NCI-H1694 treated with DMSO at 0.1 percent for 48 hours (cell line): ENCODE measurements around the gene IRAK1.

Source experiments
- DNase-seq: peaks from one replicate; lab custom pipeline; 2025; lab: John Stamatoyannopoulos, UW

IRAK1 gene

DNA sequence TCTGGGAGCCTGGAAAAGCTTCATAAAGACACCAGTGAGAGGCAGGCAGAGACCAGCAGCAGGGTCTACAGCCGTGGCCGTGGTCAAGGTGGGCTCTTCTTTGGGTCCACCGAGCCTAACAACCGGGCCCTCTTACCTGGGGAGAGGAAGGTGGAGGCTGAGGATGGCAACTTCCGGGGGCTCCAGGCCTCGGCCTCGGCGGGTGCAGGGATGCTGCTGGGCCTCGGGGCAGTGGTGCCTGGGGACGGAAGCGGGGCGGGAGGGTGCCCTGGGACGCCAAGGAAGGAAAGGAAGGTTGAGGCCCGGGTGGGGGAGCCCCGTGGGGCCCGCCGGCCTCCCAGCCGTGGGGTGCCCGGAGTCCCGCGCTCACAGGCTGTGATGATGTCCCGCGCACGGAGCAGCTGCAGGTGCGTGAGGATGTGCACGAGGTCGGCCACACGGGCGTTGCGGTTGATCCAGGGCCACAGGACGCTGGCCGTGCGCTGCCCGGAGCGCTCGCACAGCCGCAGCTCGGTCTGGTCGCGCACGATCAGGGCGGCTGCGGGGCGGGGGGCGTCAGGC lies 561 bp downstream of the IRAK1 start:
- no peak for DNase-seq

GRCh38 chrX:154018518-154019060 lies 1.1 kb downstream of the IRAK1 start:
- no peak for DNase-seq

DNA sequence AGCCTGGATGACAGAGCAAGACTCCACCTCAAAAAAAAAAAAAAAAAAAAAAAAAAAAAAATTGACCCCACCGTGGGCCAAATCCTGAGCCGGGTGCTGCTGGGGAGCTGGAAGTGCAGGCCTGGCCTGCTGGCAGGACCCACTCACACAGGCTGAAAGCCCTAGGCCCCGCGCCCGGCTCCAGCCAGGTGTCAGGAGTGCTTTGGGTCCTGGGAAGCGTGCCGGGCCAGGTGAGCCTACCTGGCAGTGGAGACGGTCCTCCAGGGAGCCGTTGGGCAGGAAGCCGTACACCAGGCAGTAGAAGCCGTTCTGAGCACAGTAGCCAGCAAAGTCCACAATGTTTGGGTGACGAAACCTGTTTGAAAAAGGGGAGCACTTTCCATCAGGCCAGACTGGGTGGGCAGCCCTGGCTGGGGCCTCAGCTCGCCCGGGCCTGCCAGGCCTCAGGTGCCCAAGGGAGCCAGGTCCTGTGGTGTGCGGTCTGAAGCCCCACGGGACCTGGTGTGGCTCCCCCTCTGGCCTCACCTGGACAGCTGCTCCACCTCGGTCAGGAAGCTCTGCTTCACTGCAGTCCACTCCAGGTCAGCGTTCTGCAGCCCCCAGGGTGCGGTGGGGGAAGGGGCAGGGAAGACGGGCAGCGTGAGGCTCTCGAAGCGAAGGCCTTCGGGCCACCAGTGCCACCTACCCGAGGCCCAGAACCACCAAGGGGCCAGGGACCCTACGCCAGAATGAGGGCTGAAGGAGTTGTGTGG lies 1.8 kb downstream of the IRAK1 start:
- no peak for DNase-seq

- DNase-seq, result no peak
Observed at GRCh38 chrX:154016366-154017076, 3.2 kb downstream of the IRAK1 start.

DNA sequence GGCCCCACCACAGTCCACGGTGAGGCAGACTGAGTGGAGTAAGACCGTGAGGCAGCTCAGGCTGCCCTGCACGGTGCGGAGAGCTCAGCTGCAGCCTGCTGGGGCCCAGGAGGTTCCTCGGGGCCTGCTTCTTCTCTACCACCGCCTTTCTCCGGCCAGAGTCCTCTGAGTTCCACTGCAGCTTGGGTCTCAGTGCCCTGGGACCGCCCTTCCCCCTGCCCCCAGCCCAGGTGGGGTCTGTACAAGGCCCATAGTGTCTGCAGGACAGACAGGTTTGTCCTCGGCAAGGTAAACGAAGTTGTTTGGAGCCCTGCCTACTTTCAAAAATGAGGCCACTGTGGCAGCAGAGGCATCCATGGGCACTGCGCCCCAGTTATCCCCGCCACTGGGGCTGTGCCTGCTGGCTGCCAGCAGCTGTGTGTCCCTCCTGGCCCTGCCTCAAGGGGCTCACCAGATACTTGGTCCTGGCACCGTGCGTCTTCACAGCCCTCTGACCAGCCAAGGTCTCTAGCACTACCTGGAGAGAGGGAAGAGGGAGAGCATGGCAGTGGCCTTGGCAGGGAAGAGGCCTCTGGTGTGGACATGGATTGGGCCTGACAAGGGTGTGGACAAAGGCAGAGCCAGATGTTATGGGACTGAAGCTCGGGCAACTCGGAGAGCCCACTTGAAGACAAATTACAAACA lies 4.0 kb downstream of the IRAK1 start:
- DNase-seq, result no peak

GRCh38 chrX:154014429-154015380 lies 5.0 kb downstream of the IRAK1 start:
- DNase-seq, result no peak

DNA sequence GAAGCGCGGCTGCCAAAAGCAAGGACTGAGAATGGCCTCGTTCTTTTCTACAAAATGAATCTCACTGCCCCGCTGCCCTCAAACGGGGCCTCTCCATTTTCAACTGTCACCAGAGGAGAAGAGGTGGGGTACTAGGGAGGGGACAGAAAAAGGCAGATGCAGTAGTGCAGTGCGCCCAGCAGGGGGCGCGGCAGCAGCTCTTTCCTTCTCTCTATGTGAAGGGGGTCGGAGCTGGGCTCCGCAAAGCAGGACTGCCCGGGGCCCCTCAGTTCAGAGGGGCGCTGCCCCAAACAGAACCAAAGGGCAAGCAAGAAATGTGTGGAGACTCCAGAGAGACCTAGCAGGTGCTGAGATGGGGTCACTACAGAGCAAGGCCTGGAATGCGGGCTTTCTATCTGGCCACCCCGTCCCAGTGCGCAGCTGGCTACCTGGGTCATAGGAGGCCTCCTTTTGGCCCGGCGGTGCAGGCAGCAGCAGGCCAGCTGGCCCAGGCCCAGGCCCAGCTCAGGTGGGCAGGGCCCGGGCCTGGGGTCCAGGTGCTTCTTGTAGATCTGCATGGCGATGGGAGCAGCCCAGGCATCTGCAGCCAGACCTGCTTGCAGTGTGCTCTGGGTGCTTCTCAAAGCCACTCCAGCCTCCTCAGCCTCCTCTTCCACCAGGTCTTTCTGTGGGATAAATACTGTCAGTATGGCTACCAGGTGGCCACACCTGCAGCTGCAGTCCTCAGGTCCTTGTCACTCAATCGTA lies 5.9 kb downstream of the IRAK1 start:
- DNase-seq, result peak; percentile 48

DNA sequence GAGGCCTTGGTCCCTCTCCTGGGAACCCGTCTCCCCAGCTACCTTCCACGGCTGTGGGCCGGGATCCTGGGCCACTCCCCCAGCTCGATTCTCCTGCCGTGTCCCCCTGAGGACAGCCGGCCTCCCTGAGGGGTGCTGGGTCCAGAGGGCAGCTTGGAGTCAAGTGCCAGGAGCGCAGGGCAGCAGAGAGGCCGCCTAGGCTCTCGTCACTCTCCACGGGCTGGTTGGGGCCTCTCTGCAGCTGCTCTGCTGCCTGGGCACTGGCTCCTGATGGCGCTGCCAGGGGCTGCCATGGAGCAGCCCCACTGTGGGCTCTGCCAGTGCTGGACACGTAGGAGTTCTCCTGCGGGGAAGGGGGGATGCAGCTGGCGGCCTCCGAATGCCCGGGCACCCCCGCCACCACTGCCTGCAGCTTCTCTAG lies 6.7 kb downstream of the IRAK1 start:
- no peak for DNase-seq

DNA sequence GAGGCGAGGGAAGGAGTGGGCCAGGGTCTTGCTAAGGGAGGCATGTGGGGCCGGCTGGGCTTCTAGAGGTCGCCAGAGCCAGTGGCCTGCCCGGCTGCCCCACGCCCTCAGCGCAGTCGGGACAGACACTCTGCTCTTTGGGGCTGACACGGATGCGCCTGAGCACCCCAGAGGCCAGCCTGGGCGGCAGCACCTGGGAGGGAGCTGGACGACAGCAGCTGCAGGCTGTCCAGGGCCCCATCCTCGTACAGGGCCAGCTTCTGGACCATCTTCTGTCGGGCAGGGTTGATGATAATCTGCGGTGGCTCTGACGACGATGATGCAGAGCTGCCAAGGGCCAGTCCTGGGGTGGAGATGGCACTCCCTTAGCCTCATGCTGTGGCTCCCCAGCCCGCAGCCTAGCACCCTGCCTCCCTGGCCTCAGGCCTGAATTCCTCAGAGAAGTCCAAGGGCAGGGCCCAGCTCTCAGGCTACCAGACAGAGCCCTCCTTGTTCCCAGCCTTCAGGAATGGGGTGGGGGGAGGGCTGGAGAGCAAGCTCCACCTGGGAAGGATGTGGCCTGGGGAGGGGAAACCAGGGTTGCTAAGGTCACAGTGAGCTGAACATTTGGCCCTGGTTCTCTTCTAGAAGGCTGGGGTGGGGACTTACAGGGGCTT lies 7.2 kb downstream of the IRAK1 start:
- DNase-seq, result no peak

- no peak for DNase-seq
Observed at GRCh38 chrX:154011376-154012335, 8.0 kb downstream of the IRAK1 start.

- no peak for DNase-seq
Observed at GRCh38 chrX:154010330-154011087, 9.2 kb downstream of the IRAK1 start.

DNA sequence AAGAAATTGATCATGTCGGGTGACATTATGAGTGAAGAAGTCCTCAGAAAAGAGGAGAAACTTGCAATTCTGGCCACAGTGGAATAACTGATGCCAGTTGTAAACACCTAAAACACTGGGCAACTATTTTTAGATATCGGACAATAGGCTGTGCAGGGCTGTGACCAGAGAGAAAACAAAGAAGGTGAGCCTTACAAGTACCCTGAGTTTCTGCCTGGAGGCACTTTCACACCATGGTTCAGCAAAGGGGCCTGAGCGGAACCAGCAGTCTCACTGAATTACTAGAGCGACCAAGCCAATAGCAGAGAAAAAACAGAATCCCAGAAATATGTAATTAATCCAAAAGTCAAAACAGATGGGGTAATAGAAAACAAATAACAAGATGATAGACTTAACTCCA lies 11.2 kb downstream of the IRAK1 start:
- no peak for DNase-seq

GRCh38 chrX:154006947-154007346 lies 12.8 kb downstream of the IRAK1 start:
- DNase-seq, result no peak

DNA sequence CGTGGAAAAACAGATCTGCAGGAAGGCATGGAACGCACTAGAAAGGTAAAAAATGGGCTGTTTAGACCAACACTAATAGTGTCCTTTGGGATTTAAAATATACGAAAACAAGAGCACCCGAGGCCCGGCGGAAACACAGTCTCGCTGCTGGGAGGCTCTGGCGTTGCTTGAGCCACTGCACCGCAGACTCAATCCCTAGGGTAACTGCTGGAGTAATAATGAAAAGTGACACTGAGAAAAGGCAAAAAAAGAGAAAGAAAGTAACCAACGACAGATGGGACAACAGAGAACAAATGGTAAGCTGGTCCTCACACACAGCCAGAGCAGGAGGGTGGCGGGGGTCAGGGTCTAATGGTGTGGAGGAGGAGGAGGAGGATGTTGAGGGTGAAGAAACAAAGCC lies 15.4 kb downstream of the IRAK1 start:
- no peak for DNase-seq

- DNase-seq, result no peak
Observed at GRCh38 chrX:154002215-154002719, 17.4 kb downstream of the IRAK1 start.

DNA sequence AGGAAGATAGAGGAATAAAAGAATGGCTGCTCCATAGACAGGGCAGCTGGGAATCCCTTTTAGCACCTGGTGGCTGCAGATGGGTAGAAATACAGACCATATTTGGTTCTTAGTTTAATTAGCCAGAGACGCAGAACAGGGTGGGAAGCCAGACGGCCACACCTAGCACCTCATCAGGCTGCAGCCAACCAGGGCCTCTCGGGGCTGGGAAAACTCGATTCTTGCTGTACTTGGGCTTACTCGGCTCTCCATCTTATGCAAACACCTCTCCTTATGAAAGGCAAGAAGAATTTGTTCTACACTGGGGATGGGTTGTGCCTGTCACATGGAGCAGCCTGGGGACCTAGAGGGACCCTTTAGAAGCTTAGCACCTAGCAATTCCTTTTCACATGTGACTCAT lies 19.7 kb downstream of the IRAK1 start:
- peak; percentile 17 for DNase-seq

DNA sequence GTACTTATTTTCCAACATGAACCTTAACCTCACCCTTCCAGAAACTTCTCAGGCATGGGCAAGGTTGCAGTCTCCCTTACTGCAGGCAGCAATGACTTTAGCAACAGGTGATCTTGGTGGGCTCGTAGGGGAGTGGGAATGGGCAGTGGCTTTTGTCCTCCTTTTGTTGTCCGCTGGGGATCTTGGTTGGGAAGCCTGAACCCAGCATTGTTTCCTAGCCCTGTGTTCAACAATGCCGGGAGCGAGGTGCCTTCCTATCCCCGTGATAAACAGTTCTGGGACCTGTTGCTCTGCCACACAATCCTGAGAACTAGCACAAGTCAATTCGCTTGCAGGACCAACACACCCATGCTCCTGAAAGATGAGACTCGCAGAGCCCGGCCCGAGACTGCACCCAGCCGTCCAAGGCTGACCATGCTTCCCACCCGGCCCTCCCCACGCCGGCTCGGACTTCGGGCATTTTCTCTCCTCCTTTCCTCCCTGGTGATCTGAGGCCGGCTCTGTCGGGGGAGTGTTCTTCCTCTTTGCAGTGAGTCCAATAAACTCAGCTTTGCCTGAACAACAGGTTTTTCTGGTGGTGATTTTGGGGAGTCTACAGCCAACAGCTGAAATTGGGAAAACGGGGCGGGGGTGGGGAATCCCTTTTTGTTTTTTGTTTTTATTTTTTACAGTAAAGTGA lies 20.2 kb downstream of the IRAK1 start:
- DNase-seq, result no peak
